Measurements from ENCODE around the gene BRINP1.

Gene BRINP1

GRCh38 chr9:119368681-119369581 lies at the start of gene BRINP1:
BRINP1 (minus strand) TSS chr9:119369435; CDS start chr9:119313355, 56,080 bp downstream.
- Histone ChIP-seq H3K27ac (ENCODE audit: low read depth, low read length) (no peak within 1 kb of the TSS), H3K9ac (ENCODE audit: low read length) (no peak within 1 kb of the TSS)

GRCh38 chr9:119418721-119419120 lies 49.5 kb upstream of the BRINP1 start:
- Histone ChIP-seq H4K20me1 (ENCODE audit: low read depth, low read length) (no peaks in the 10 kb centered on the region), H3K9me2 (replicated peaks; ENCODE audit: insufficient read depth, low read length) (no peaks in the 10 kb centered on the region), H3K9me3 (ENCODE audit: insufficient read depth, low read length) (no peaks in the 10 kb centered on the region), H3K4me2 (ENCODE audit: low read depth, low read length, poor library complexity, severe bottlenecking) (no peak overlapping the region), H3K9ac (ENCODE audit: low read length) (no peak overlapping the region), H3K36me3 (ENCODE audit: low read length) (no peaks in the 10 kb centered on the region), H3K27me3 (ENCODE audit: low read length) (no peaks in the 10 kb centered on the region), H3K79me2 (ENCODE audit: insufficient read depth, low read length) (no peaks in the 10 kb centered on the region), H3K27ac (ENCODE audit: low read depth, low read length) (no peak overlapping the region), H3F3A (ENCODE audit: insufficient read depth) (no peaks in the 10 kb centered on the region), H3K4me3 (ENCODE audit: insufficient read depth, low read length, poor library complexity, severe bottlenecking) (no peak overlapping the region), H2AFZ (ENCODE audit: low read depth, low read length, severe bottlenecking) (no peak overlapping the region)
- TF ChIP-seq CTCF (IDR thresholded peaks at IDR 0.05; ENCODE audit: insufficient read depth, low read length, poor library complexity, severe bottlenecking) (no peak), EZH2phosphoT487 (conservative IDR thresholded peaks at IDR 0.05; ENCODE audit: low read length) (no peak)

More at GRCh38 chr9:119368681-119369581, at the start of gene BRINP1:
- Histone ChIP-seq H3K4me3 (ENCODE audit: insufficient read depth, low read length, poor library complexity, severe bottlenecking) (no peak within 1 kb of the TSS), H3F3A (ENCODE audit: insufficient read depth) (no peaks in the 10 kb centered on the region), H3K4me2 (ENCODE audit: low read depth, low read length, poor library complexity, severe bottlenecking) (no peak within 1 kb of the TSS), H3K27me3 (ENCODE audit: low read length) (no peaks in the 10 kb centered on the region), H3K79me2 (ENCODE audit: insufficient read depth, low read length) (no peaks in the 10 kb centered on the region), H3K36me3 (ENCODE audit: low read length) (no peaks in the 10 kb centered on the region), H3K9me2 (replicated peaks; ENCODE audit: insufficient read depth, low read length) (no peaks in the 10 kb centered on the region), H4K20me1 (ENCODE audit: low read depth, low read length) (no peaks in the 10 kb centered on the region), H3K9me3 (ENCODE audit: insufficient read depth, low read length) (no peaks in the 10 kb centered on the region), H2AFZ (ENCODE audit: low read depth, low read length, severe bottlenecking) (no peak within 1 kb of the TSS)
- TF ChIP-seq CTCF (IDR thresholded peaks at IDR 0.05; ENCODE audit: insufficient read depth, low read length, poor library complexity, severe bottlenecking) = no peak
- TF ChIP-seq EZH2phosphoT487 (conservative IDR thresholded peaks at IDR 0.05; ENCODE audit: low read length) = no peak

GRCh38 chr9:119416793-119417192 lies 47.6 kb upstream of the BRINP1 start:
- Histone ChIP-seq H3K36me3 (ENCODE audit: low read length) (no peaks in the 10 kb centered on the region), H3F3A (ENCODE audit: insufficient read depth) (no peaks in the 10 kb centered on the region), H3K4me3 (ENCODE audit: insufficient read depth, low read length, poor library complexity, severe bottlenecking) (no peak overlapping the region), H3K4me2 (ENCODE audit: low read depth, low read length, poor library complexity, severe bottlenecking) (no peak overlapping the region), H2AFZ (ENCODE audit: low read depth, low read length, severe bottlenecking) (no peak overlapping the region), H3K27ac (ENCODE audit: low read depth, low read length) (no peak overlapping the region), H4K20me1 (ENCODE audit: low read depth, low read length) (no peaks in the 10 kb centered on the region), H3K9ac (ENCODE audit: low read length) (no peak overlapping the region), H3K9me3 (ENCODE audit: insufficient read depth, low read length) (no peaks in the 10 kb centered on the region), H3K27me3 (ENCODE audit: low read length) (no peaks in the 10 kb centered on the region), H3K9me2 (replicated peaks; ENCODE audit: insufficient read depth, low read length) (no peaks in the 10 kb centered on the region), H3K79me2 (ENCODE audit: insufficient read depth, low read length) (no peaks in the 10 kb centered on the region)
- TF ChIP-seq EZH2phosphoT487 (conservative IDR thresholded peaks at IDR 0.05; ENCODE audit: low read length) (no peak), CTCF (IDR thresholded peaks at IDR 0.05; ENCODE audit: insufficient read depth, low read length, poor library complexity, severe bottlenecking) (no peak)
